HCT116 (cell line): ENCODE data around the gene ARL6IP4. TPM values are rescaled to one million over a fixed set of nuclear protein-coding genes. Genes with fewer than 3 reads are reported as not detected.

ENCODE experiments used
- ATAC-seq: fragments of 200-7000 bp; cut with Tn5 transposase; 2 replicates; pipeline ENCODE4 v1.9.1; 2020; ENCODE audit warnings: mild to moderate bottlenecking, moderate library complexity
- BruUV-seq: library from RNA; stranded (reverse); fragments of 400-500 nt; replicated peaks from 2 replicates; lab custom pipeline; 2021; lab: Mats Ljungman, UMichigan
- CTCF ChIA-PET: fragments of 300-600 bp; sonication (Branson Sonifier 250); formaldehyde crosslinking; loops from one replicate; lab custom pipeline; 2021; ENCODE audit warnings: antibody characterized with exemption; lab: Charles Lee
- POLR2A ChIA-PET: fragments of 300-600, 350-600 bp; sonication (Branson Sonifier 250); formaldehyde crosslinking; loops from one replicate; lab custom pipeline; 2021; ENCODE audit warnings: antibody characterized with exemption; lab: Charles Lee
- RAD21 ChIA-PET, 2 experiments: fragments of 300-600 bp; sonication (Branson Sonifier 250); formaldehyde crosslinking; loops; one replicate each; lab custom pipeline; 2023; ENCODE audit warnings: low total read pairs in 2 of 2; ENCODE audit not compliant: uncharacterized antibody in 2 of 2, unreplicated experiment in 2 of 2, low non-redundant PET in 1 of 2; lab: Charles Lee
- DNase-seq: peaks from one replicate; pipeline ENCODE4 v3.0.0-alpha.2; 2010; ENCODE audit warnings: low read depth, low spot score
- H2AFZ ChIP-seq: fragments of 200-600 bp; shearing (Covaris generic), sonication (generic); 2 replicates; pipeline ENCODE4 v1.6.1; 2017; ENCODE audit warnings: low read depth, mixed run types, mixed read lengths, antibody characterized with exemption, low read length; ENCODE audit not compliant: poor library complexity, severe bottlenecking
- H3K27ac ChIP-seq: 2 replicates; pipeline ENCODE4 v1.5.1; 2012; ENCODE audit warnings: low read depth, low read length
- H3K27me3 ChIP-seq: fragments of 200-600 bp; sonication (generic); 2 replicates; pipeline ENCODE4 v1.6.1; 2016; ENCODE audit warnings: mixed run types, low read length, mixed read lengths; ENCODE audit not compliant: insufficient read depth
- H3K36me3 ChIP-seq, 2 experiments: fragments of 200-500 bp in 1 of 2; fragments of 200-600 bp in 1 of 2; sonication (Bioruptor generic) in 1 of 2; sonication (generic) in 1 of 2; 2 replicates each; pipeline versions ENCODE4 v1.5.1 to v1.6.1; 2014 to 2016; ENCODE audit warnings: low read length in 2 of 2, inconsistent platforms in 1 of 2, mixed read lengths in 1 of 2, mixed run types in 1 of 2; ENCODE audit not compliant: insufficient read depth in 2 of 2, control insufficient read depth in 1 of 2
- H3K4me1 ChIP-seq, 2 experiments: fragments of 200-600 bp in 1 of 2; sonication (generic) in 1 of 2; 2 replicates each; pipeline versions ENCODE4 v1.5.1 to v1.6.1; 2012 to 2017; ENCODE audit warnings: low read length in 2 of 2, inconsistent platforms in 1 of 2, mild to moderate bottlenecking in 1 of 2, mixed read lengths in 1 of 2, mixed run types in 1 of 2, moderate library complexity in 1 of 2; ENCODE audit not compliant: insufficient read depth in 2 of 2, control insufficient read depth in 1 of 2
- H3K4me2 ChIP-seq: fragments of 200-600 bp; sonication (generic); 2 replicates; pipeline ENCODE4 v1.6.1; 2017; ENCODE audit warnings: mixed run types, low read length, mixed read lengths
- H3K4me3 ChIP-seq, 2 experiments: fragments of 200-600 bp in 1 of 2; sonication (generic) in 1 of 2; replicated peaks in 1 of 2; 2 replicates each; pipeline ENCODE4 v1.5.1; 2011 to 2016; ENCODE audit warnings: low read length in 2 of 2, control low read depth in 1 of 2, low read depth in 1 of 2, mild to moderate bottlenecking in 1 of 2, mixed read lengths in 1 of 2, mixed run types in 1 of 2
- H3K79me2 ChIP-seq: fragments of 200-600 bp; sonication (generic); 2 replicates; pipeline ENCODE4 v1.6.1; 2017; ENCODE audit warnings: mild to moderate bottlenecking, mixed run types, low read length, moderate library complexity, mixed read lengths; ENCODE audit not compliant: insufficient read depth
- H3K9ac ChIP-seq: fragments of 200-600 bp; sonication (generic); 2 replicates; pipeline ENCODE4 v1.6.1; 2016; ENCODE audit warnings: low read length, mixed read lengths
- H3K9me2 ChIP-seq: fragments of 200-600 bp; sonication (generic), shearing (Covaris generic); 2 replicates; pipeline ENCODE4 v1.6.1; 2017; ENCODE audit warnings: mixed run types, mild to moderate bottlenecking, moderate library complexity; ENCODE audit not compliant: insufficient read depth
- H3K9me3 ChIP-seq, 2 experiments: fragments of 200-500 bp in 1 of 2; fragments of 200-600 bp in 1 of 2; sonication (Bioruptor generic) in 1 of 2; sonication (generic) in 1 of 2; 2 replicates each; pipeline ENCODE4 v1.6.1; 2014 to 2017; ENCODE audit warnings: low read length in 2 of 2, mixed read lengths in 2 of 2, inconsistent platforms in 1 of 2, low read depth in 1 of 2, mild to moderate bottlenecking in 1 of 2, mixed run types in 1 of 2, moderate library complexity in 1 of 2; ENCODE audit not compliant: control insufficient read depth in 1 of 2, insufficient read depth in 1 of 2
- H4K20me1 ChIP-seq: fragments of 200-600 bp; sonication (generic), shearing (Covaris generic); 2 replicates; pipeline ENCODE4 v1.6.1; 2017; ENCODE audit warnings: mixed run types, mild to moderate bottlenecking, moderate library complexity; ENCODE audit not compliant: insufficient read depth
- ATF3 ChIP-seq: IDR thresholded peaks from 2 replicates; pipeline ENCODE4 v1.6.1; 2012
- CBX3 ChIP-seq: IDR thresholded peaks from 2 replicates; pipeline ENCODE4 v1.6.1; 2012; ENCODE audit warnings: low read depth
- CEBPB ChIP-seq: IDR thresholded peaks from 2 replicates; pipeline ENCODE4 v1.6.1; 2012; ENCODE audit warnings: low read depth
- CTCF ChIP-seq, 3 experiments: fragments of 200-600 bp in 1 of 3; sonication (generic) in 1 of 3; IDR thresholded peaks in 2 of 3; conservative IDR thresholded peaks in 1 of 3; 2 replicates each; pipeline ENCODE4 v1.5.1; 2012 to 2017; ENCODE audit warnings: low read depth in 2 of 3, low read length in 2 of 3, antibody characterized with exemption in 1 of 3, borderline replicate concordance in 1 of 3, control low read depth in 1 of 3, mild to moderate bottlenecking in 1 of 3, mixed read lengths in 1 of 3, mixed run types in 1 of 3, moderate library complexity in 1 of 3; ENCODE audit not compliant: insufficient read depth in 1 of 3
- EGR1 ChIP-seq: IDR thresholded peaks from 2 replicates; pipeline ENCODE4 v1.6.1; 2012; ENCODE audit warnings: low read depth
- ELF1 ChIP-seq: IDR thresholded peaks from 2 replicates; pipeline ENCODE4 v1.6.1; 2012; ENCODE audit warnings: low read depth, borderline replicate concordance
- FOSL1 ChIP-seq: IDR thresholded peaks from 2 replicates; pipeline ENCODE4 v1.6.1; 2012; ENCODE audit warnings: low read depth
- JUND ChIP-seq: IDR thresholded peaks from 2 replicates; pipeline ENCODE4 v1.6.1; 2012
- MAX ChIP-seq: IDR thresholded peaks from 2 replicates; pipeline ENCODE4 v1.6.1; 2012
- POLR2A ChIP-seq: IDR thresholded peaks from 2 replicates; pipeline ENCODE4 v1.7.0; 2011; ENCODE audit warnings: borderline replicate concordance; ENCODE audit not compliant: insufficient read depth, insufficient read length; ENCODE audit errors: extremely low read depth
- POLR2AphosphoS5 ChIP-seq: IDR thresholded peaks from 2 replicates; pipeline ENCODE4 v1.6.1; 2011; ENCODE audit warnings: mild to moderate bottlenecking, low read depth, low read length, moderate library complexity
- REST ChIP-seq: IDR thresholded peaks from 2 replicates; pipeline ENCODE4 v1.6.1; 2012; ENCODE audit warnings: low read depth
- SIN3A ChIP-seq: IDR thresholded peaks from 2 replicates; pipeline ENCODE4 v1.6.1; 2012; ENCODE audit warnings: low read depth
- YY1 ChIP-seq: IDR thresholded peaks from 2 replicates; pipeline ENCODE4 v1.6.1; 2011; ENCODE audit warnings: low read length, low read depth, moderate library complexity, mild to moderate bottlenecking; ENCODE audit not compliant: insufficient replicate concordance; ENCODE audit errors: extremely low read depth
- ZBTB33 ChIP-seq: IDR thresholded peaks from 2 replicates; pipeline ENCODE4 v1.6.1; 2011; ENCODE audit warnings: mild to moderate bottlenecking, low read length, moderate library complexity; ENCODE audit not compliant: insufficient replicate concordance; ENCODE audit errors: extremely low read depth
- ZFX ChIP-seq: fragments of 450-650 bp; IDR thresholded peaks from 2 replicates; pipeline ENCODE4 v1.6.1; 2017
- ZNF274 ChIP-seq: fragments of 200-500 bp; sonication (Bioruptor generic); IDR thresholded peaks from 2 replicates; pipeline ENCODE4 v1.6.1; 2014; ENCODE audit warnings: mild to moderate bottlenecking, low read depth, low read length, inconsistent platforms
- intact Hi-C: fragments of 100-400 bp; cut with micrococcal nuclease; formaldehyde crosslinking; loops from 2 replicates; pipeline ENCODE4 v1.10.0; 2022
- total RNA-seq: library from RNA; stranded (reverse); gene quantifications from one replicate; pipeline ENCODE4 v1.2.1, GENCODE V29; 2021; ENCODE audit not compliant: unreplicated experiment

The ARL6IP4 gene
- total RNA-seq, 1 experiment from 2014 or later = 128 TPM

- Histone ChIP-seq H3K9ac (no peak overlapping the region), H3K27ac (no peak overlapping the region; the same call in 1 of the 2 replicates), H3K36me3 (peaks cover 2 to 7% of the 10 kb centered on the region in 2 experiments; a peak in 3 of 4 replicates), H3K4me3 (no peak overlapping the region), H3K4me2 (no peak overlapping the region), H3K9me2 (no peaks in the 10 kb centered on the region), H3K4me1 (peaks cover 21 to 37% of the 10 kb centered on the region in 2 experiments), H3K27me3 (no peaks in the 10 kb centered on the region), H3K9me3 (no peaks in the 10 kb centered on the region), H4K20me1 (no peaks in the 10 kb centered on the region), H2AFZ (no peak overlapping the region), H3K79me2 (peaks cover 48% of the 10 kb centered on the region)
- no TSS peak for BruUV-seq
- POLR2A ChIA-PET = no interaction called here
- TF ChIP-seq CBX3 (no peak), FOSL1 (no peak), MAX (no peak), REST (no peak), POLR2AphosphoS5 (no peak), ZNF274 (no peak), CEBPB (no peak), YY1 (no peak), POLR2A (no peak), JUND (no peak), EGR1 (no peak), ZBTB33 (no peak), CTCF (IDR thresholded peaks at IDR 0.05 in 2 of 3, conservative IDR thresholded peaks at IDR 0.05 in 1 of 3; ENCODE audit: borderline replicate concordance in 1 of 3, insufficient read depth in 1 of 3, low read depth in 2 of 3, low read length in 2 of 3) (no peak), ELF1 (no peak), ZFX (no peak), ATF3 (no peak), SIN3A (no peak)
- DNase-seq = no peak
- RAD21 ChIA-PET = no interaction called here
- no peak for ATAC-seq
- CTCF ChIA-PET = no interaction called here
- intact Hi-C loops = loop anchor here (10.0 kb wide), 1 partner anchor 166 kb away; no protein-coding TSS in a partner anchor
These were observed 1.9 kb upstream of the ARL6IP4 start for GRCh38 chr12:122978507-122978955.
